Fibroblast of mammary gland (primary cell): ENCODE data around the gene MAGI3.

Experiments
- DNase-seq: peaks from one replicate; pipeline ENCODE4 v3.0.0-alpha.2; 2010; ENCODE audit warnings: low read depth
- H3K4me3 ChIP-seq: 2 replicates; pipeline ENCODE4 v1.5.1; 2011; ENCODE audit warnings: low read depth, mild to moderate bottlenecking, low read length, moderate library complexity; ENCODE audit not compliant: control insufficient read depth
- TF ChIP-seq, protein P1 (sequence below): conservative IDR thresholded peaks from 2 replicates; pipeline ENCODE4 v1.5.1; 2011; ENCODE audit warnings: low read depth, low read length, inconsistent platforms; ENCODE audit not compliant: control insufficient read depth, insufficient read depth

MAGI3 gene

DNA sequence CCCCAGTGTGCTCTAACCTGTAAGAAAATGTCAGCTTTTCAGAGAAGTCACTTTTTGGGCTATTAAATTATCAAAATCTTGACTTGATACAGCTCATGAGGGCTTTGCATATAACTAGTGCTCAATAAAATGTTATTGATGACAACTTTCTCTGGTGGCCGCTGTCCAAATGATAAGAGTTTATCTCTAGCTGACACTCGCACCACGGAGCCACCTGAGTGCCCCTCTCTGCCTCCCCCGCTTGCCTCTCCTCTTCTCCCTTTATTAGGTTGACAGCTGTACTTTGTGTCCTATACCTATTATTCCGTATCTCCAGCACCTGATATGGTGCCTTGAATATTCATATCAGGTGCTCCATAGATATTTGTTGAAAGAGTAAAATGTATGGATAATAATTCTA lies 286.2 kb downstream of the MAGI3 start:
- TF ChIP-seq, protein P1, sequence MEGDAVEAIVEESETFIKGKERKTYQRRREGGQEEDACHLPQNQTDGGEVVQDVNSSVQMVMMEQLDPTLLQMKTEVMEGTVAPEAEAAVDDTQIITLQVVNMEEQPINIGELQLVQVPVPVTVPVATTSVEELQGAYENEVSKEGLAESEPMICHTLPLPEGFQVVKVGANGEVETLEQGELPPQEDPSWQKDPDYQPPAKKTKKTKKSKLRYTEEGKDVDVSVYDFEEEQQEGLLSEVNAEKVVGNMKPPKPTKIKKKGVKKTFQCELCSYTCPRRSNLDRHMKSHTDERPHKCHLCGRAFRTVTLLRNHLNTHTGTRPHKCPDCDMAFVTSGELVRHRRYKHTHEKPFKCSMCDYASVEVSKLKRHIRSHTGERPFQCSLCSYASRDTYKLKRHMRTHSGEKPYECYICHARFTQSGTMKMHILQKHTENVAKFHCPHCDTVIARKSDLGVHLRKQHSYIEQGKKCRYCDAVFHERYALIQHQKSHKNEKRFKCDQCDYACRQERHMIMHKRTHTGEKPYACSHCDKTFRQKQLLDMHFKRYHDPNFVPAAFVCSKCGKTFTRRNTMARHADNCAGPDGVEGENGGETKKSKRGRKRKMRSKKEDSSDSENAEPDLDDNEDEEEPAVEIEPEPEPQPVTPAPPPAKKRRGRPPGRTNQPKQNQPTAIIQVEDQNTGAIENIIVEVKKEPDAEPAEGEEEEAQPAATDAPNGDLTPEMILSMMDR, result no peak
- DNase-seq, result no peak
- H3K4me3 ChIP-seq, result no peak overlapping the region

DNA sequence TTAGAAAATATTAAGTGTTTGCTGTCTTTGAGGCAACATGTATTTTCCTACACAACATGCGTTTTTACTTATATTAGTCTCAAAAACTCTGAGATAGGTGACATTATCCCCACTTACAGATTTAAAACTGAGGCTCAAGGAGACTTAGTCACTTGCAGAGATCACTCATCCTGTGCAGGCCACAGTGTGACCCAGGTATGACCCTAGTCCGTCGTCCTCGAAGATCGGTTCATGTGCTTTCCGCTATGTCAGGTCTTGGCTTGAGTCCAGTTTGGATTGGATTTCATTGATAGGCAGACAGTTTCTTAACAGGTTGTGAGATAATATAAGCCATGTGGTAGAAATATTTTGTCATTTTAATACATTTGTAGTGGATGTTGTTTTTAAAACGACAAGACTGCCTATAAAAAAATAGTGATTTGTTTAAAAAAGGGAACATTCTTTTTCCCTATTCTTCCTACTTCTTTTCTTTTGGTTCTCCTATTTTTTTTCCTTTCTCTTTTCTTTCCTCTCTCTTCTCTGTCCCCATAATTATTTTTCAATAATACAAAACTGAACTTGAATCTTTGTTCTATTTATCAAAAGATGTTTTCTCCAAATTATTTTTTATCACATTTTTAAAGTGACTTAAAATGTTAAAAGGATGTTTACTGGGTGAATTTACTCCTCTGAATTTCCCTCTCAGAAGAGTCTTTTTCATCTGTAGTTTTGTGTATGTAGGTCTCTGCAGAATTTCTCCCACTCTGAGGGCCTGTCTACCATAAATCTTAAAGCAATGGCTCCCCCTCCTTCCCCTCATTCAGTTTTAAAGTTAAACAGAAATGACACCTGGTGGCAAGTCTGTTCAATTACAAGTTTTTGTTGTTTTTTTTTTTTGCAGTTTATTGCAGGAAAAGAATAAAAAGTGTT lies 287.2 kb downstream of the MAGI3 start:
- no peak overlapping the region for H3K4me3 ChIP-seq
- TF ChIP-seq, protein P1, result peak; percentile 54
- peak; percentile 79 for DNase-seq

DNA sequence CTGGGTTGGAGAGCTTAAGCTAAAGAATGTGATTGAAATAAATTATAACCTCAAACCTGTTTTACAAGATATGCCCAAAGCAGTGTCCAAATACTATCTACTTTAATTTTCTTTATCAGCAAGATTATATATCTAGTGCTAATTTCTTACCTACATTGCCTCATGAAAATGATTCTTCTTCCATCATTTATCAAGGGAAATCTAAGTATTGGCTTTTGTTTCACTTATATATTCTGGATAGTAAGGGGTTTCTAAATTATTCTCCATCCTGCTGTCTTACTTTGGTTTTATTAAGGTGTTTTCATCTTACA lies 287.8 kb downstream of the MAGI3 start:
- DNase-seq, result no peak
- TF ChIP-seq, protein P1, result no peak
- no peak overlapping the region for H3K4me3 ChIP-seq

DNA sequence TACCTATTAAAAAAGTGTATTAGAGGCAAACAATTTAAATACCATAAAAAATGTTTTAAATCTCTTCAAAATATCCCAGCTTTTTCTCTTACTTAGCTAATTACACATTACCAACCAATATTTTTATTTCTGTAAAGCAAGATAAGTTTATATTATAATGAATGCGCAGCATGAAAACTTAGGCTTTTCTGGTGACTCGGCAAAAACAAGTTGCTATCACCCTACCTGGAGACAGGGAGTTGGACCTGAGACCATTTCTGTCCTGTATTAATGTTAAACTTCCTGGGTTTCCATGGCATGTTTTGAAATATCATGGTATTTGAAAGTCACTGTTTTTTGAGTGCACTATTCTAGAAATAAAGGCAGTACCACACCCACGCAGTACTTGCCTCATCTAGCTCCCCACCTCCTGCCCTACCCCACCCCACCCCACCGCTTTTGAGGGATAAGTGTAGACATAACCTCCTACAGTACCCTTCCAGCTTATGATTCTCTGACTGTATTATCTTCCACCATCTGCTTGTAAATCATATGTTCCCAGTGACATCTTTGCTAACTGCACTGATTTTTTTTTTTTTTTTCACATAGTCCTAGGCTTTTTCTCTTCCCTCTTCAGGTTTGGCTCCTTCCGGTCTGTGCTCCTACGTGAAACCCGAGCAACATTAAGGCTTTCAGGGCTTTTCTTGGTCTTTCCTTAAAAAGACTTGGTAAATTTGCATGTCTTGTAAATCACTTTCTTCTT lies 291.5 kb downstream of the MAGI3 start:
- TF ChIP-seq, protein P1, result no peak
- H3K4me3 ChIP-seq, result no peak overlapping the region
- DNase-seq, result peak; percentile 4

DNA sequence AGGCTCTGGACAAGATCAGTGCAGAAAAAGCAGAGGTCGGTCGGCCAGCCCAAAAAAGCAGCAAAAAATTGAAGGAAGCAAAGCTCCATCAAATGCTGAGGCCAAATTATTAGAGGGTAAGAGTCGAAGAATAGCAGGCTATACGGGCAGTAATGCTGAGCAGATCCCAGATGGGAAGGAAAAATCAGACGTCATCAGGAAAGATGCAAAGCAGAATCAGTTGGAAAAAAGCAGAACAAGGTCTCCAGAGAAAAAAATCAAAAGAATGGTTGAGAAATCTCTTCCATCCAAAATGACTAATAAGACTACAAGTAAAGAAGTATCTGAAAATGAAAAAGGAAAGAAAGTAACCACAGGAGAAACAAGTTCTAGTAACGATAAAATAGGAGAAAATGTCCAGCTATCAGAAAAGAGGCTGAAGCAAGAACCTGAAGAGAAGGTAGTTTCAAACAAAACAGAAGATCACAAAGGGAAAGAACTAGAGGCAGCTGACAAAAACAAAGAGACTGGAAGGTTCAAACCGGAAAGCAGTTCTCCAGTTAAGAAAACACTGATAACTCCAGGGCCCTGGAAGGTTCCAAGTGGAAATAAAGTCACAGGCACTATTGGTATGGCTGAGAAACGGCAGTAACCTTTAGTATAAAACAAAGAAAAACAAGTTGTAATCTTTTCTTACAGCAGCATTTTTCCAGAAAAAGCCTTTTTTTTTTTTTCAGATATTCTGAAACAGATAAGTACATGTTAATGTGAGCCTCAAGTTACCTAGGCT lies 293.3 kb downstream of the MAGI3 start:
- H3K4me3 ChIP-seq, result no peak overlapping the region
- TF ChIP-seq, protein P1, result no peak
- DNase-seq, result peak; percentile 79

DNA sequence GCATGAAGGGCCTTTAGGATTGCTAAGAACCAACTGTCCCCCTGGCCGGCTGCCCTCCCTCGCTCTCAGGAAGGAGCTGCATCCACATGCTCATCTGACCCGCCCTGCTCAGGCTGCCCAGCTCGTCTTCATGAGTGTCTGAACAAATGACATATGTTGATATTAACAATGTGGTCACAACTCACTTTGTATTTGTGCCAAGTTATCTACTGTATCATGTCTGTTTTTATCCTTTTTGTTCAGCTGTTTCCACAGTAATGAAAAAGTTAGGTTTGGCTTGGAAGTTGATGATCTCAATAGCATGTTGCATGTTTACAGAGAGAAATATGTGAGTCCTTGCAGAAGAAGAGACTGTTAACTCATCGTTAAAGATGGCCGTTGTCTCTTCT lies 293.8 kb downstream of the MAGI3 start:
- DNase-seq, result peak; percentile 85
- TF ChIP-seq, protein P1, result no peak
- H3K4me3 ChIP-seq, result no peak overlapping the region
